Epithelial cell of esophagus (primary cell): Measurements from ENCODE around the gene TMEM82.

Experiments used
- DNase-seq: peaks from one replicate; pipeline ENCODE4 v3.0.0; 2010; ENCODE audit warnings: low read depth
- H3K4me3 ChIP-seq: 2 replicates; pipeline ENCODE4 v1.5.1; 2011; ENCODE audit warnings: mild to moderate bottlenecking, low read length, control low read depth
- TF ChIP-seq, protein P1 (sequence below): IDR thresholded peaks from 2 replicates; pipeline ENCODE4 v1.5.1; 2011; ENCODE audit warnings: low read depth, mild to moderate bottlenecking, low read length, control low read depth, inconsistent platforms; ENCODE audit not compliant: insufficient read depth; ENCODE audit errors: missing control alignments

The TMEM82 gene

DNA sequence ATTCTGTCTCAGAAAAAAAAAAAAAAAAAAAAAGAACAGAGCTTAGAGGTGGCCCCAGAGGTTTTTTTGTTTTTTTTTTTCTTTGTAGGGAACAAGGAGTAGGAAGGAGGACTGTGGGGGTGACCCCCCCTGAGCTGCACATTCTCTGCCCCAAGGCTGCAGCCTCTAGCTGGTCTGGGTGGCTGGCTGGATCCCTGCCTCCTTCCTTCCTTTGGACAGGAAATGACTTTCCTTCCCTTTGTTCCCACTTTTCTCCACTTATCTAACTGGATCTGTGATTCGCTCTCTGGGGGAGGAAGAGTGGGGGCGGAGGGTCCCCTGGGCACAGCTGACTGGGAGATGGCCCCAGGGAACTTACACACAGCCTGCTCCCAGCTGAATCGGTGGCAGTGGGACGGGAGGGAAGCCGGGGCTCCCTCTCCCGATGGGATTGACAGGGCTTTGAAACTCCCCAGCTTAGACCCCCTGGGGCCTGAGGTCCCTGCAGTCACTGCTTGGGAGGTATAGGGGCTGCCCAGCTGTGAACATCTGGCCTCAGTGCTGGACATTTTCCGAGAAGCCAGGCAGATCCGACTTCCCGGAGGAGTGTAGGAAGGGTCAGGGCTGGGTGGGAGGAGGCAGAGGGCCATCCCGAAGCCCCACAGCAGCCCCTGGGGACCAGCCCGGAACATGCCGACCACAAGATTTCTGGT is 18.4 kb downstream of the TMEM82 start:
- H3K4me3 ChIP-seq, result peak overlapping the region; percentile 30
- TF ChIP-seq, protein P1, sequence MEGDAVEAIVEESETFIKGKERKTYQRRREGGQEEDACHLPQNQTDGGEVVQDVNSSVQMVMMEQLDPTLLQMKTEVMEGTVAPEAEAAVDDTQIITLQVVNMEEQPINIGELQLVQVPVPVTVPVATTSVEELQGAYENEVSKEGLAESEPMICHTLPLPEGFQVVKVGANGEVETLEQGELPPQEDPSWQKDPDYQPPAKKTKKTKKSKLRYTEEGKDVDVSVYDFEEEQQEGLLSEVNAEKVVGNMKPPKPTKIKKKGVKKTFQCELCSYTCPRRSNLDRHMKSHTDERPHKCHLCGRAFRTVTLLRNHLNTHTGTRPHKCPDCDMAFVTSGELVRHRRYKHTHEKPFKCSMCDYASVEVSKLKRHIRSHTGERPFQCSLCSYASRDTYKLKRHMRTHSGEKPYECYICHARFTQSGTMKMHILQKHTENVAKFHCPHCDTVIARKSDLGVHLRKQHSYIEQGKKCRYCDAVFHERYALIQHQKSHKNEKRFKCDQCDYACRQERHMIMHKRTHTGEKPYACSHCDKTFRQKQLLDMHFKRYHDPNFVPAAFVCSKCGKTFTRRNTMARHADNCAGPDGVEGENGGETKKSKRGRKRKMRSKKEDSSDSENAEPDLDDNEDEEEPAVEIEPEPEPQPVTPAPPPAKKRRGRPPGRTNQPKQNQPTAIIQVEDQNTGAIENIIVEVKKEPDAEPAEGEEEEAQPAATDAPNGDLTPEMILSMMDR, result no peak
- DNase-seq, result peak; percentile 55

DNA sequence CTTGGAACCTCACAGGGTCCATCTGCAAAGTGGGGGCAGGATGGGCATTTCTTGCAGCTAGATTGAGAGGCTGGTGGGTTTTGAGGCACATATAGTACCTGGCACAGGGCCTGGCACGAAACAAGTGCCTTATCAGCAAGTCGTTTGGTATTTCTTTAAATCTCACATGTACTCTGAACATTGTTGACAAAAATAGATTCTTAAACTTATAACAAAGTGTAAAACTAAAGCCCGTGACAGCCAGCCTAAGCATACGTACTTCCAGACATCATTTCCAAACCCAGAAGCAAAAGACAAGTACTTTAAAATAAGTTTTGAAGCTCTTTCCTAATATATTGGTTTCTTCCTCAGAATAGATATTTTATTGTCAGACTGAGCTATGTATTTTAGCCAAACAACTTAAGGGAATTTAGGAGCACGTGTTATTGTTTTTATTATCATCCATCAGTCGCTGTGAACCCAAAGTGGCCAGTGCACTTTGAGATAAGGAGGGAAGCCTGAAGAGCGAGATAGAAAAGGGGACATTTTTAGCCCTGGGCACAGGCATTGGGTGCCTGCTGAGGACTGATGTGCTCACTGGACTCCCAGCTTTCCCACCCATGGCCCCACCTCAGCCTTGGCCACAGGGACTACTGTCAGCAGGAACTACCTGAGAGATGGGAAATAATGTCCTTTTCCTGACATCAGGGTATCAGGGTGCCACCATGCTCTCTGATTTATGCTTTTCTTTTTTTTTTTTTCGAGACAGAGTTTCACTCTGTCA is 19.2 kb downstream of the TMEM82 start:
- TF ChIP-seq, protein P1, result no peak
- H3K4me3 ChIP-seq, result no peak overlapping the region
- no peak for DNase-seq

DNA sequence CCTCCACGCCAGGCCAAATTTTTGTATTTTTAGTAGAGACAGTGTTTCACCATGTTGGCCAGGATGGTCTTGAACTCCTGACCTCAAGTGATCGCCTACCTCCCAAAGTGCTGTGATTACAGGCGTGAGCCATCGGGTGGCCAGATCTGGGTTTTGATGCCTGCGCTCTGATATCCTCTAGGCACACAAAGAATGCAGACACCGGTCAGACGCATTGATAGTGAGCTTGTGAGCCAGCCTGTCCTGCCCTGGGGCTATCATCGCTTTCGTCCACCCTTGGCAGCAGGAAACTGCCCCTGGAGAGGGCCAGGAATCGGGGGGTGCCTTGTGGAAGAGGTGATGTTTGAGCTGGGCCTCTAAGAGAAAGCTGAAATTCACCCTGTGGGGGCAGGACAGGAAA is 20.2 kb downstream of the TMEM82 start:
- DNase-seq, result no peak
- H3K4me3 ChIP-seq, result no peak overlapping the region
- TF ChIP-seq, protein P1, result no peak

DNA sequence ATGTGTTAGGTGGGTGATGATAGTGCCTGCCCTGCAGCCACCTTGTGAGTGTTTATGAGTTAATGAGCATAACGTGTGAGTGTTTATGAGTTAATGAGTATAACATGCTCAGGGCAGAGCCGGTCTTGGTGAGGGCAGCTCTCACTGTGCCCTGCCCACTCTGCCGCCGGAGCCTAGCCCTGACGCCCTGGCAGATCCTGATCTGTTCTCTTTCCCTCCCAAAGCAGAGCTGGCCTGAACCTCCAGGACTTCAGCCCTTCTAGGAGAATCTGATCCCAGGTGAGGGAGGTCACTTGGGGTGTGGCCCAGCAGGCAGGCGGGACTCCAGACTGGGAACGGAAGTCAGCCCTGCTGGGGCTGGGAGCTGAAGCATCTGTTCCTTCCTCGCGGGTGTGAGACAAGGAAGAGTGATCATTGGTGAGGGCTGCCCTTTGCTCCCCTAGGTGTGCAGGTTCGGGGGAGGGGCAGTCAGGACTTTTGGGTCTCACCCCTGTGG is 22.0 kb downstream of the TMEM82 start:
- H3K4me3 ChIP-seq, result no peak overlapping the region
- TF ChIP-seq, protein P1, result no peak
- DNase-seq, result peak; percentile 72

DNA sequence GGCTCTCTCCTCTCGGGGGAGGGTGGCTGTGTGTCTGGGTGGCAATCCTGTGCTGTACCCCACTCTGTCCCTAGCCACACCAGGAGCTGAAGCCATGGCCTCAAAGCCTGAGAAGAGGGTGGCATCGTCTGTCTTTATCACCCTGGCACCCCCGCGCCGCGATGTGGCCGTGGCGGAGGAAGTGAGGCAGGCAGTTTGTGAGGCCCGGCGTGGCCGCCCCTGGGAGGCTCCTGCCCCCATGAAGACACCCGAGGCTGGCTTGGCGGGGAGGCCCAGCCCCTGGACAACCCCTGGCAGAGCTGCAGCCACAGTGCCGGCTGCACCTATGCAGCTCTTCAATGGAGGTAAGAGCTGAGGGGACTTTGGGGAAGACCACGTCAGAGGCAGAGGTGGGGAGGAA is 22.6 kb downstream of the TMEM82 start:
- TF ChIP-seq, protein P1, result no peak
- no peak for DNase-seq
- H3K4me3 ChIP-seq, result no peak overlapping the region

DNA sequence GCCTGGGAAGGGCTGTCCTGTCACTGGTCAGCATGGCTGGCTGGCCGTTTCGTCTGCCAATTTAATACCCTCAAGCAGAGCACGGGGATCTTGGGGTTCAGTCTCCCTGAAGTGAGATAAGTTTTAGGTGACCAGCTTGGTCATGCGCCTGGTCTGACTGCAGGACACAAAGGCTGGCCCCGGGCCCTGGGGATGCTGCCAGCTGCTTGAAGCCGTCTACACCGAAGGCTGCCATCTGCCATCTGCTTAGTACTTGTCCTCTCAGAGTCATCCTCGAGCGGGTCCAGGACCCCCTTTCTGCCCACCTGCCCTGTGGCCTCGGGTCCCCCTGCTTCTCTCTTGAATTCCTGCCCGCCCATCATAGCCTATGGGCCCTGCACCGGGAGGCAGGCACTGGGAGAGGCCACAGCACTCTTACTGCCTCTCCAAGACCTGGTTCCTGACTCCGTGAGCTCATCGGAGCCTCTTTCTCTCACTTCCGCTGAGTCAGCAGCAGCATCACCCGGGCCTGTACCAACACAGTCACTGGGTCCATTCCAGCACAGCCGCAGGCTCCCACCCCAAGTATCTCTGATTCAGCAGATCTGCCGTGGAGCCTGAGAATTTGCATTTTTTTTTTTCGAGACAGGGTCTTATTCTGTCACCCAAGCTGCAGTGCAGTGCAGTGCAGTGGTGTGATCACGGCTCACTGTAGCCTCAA is 23.3 kb downstream of the TMEM82 start:
- TF ChIP-seq, protein P1, result no peak
- no peak overlapping the region for H3K4me3 ChIP-seq
- DNase-seq, result peak; percentile 99
